Neural crest cell (in vitro differentiated cells): Measurements from ENCODE around the gene TPM2. TPM values are rescaled to one million over a fixed set of nuclear protein-coding genes. Genes with fewer than 3 reads are reported as not detected.

Source experiments
- DNase-seq: peaks from one replicate; pipeline ENCODE4 v3.0.0; 2021; ENCODE audit warnings: low read depth, mixed read lengths, low spot score
- H3K27ac Mint-ChIP-seq: one replicate; pipeline ENCODE4 v1.8.0; 2021; ENCODE audit warnings: mild to moderate bottlenecking, mixed read lengths; ENCODE audit not compliant: unreplicated experiment
- H3K27me3 Mint-ChIP-seq: 2 replicates; pipeline ENCODE4 v1.8.0; 2021; ENCODE audit warnings: low read depth, mild to moderate bottlenecking, mixed read lengths
- H3K36me3 Mint-ChIP-seq: 2 replicates; pipeline ENCODE4 v1.8.0; 2021; ENCODE audit warnings: low read depth, mild to moderate bottlenecking, mixed read lengths
- H3K4me1 Mint-ChIP-seq: 2 replicates; pipeline ENCODE4 v1.8.0; 2021; ENCODE audit warnings: mixed read lengths
- H3K4me3 Mint-ChIP-seq: one replicate; pipeline ENCODE4 v1.8.0; 2021; ENCODE audit warnings: mild to moderate bottlenecking, mixed read lengths
- H3K9me3 Mint-ChIP-seq: 2 replicates; pipeline ENCODE4 v1.8.0; 2021; ENCODE audit warnings: mixed read lengths
- total RNA-seq: library from RNA; stranded (reverse); gene quantifications from 2 replicates; pipeline ENCODE4 v1.2.1, GENCODE V29; 2021
- TF ChIP-seq, protein P1 (sequence below): fragments of 200-600 bp; sonication (generic); conservative IDR thresholded peaks from 2 replicates; pipeline ENCODE4 v1.5.0; 2021; ENCODE audit warnings: antibody characterized with exemption, mild to moderate bottlenecking

TPM2 gene
- total RNA-seq, 1 donor from 2014 or later, result 159 TPM

DNA sequence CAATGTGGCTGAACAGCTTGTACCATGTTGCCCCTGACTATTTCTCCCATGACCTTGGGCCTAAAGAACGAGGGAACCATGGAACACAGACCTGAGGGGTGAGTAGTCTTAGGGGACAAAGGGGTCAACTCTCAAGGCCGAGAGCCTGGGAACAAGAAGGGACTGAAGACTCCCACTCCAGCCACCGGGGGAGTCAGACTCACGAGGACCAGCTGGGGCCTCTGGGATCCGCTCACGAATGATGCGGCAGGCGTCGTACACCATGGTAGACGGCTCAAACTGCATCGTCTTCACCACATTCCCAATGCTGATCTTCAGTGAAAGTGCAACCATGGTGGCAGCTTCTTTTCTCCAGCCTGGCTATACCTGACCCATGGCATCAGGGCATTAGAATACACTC lies 35.6 kb upstream of the TPM2 start:
- DNase-seq, result no peak
- H3K9me3 Mint-ChIP-seq, result no peaks in the 10 kb centered on the region
- H3K4me1 Mint-ChIP-seq, result no peaks in the 10 kb centered on the region
- no peaks in the 10 kb centered on the region for H3K27me3 Mint-ChIP-seq
- no peak overlapping the region for H3K4me3 Mint-ChIP-seq
- peaks cover 19% of the 10 kb centered on the region for H3K36me3 Mint-ChIP-seq
- TF ChIP-seq, protein P1, sequence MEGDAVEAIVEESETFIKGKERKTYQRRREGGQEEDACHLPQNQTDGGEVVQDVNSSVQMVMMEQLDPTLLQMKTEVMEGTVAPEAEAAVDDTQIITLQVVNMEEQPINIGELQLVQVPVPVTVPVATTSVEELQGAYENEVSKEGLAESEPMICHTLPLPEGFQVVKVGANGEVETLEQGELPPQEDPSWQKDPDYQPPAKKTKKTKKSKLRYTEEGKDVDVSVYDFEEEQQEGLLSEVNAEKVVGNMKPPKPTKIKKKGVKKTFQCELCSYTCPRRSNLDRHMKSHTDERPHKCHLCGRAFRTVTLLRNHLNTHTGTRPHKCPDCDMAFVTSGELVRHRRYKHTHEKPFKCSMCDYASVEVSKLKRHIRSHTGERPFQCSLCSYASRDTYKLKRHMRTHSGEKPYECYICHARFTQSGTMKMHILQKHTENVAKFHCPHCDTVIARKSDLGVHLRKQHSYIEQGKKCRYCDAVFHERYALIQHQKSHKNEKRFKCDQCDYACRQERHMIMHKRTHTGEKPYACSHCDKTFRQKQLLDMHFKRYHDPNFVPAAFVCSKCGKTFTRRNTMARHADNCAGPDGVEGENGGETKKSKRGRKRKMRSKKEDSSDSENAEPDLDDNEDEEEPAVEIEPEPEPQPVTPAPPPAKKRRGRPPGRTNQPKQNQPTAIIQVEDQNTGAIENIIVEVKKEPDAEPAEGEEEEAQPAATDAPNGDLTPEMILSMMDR, result no peak
- no peak overlapping the region for H3K27ac Mint-ChIP-seq

DNA sequence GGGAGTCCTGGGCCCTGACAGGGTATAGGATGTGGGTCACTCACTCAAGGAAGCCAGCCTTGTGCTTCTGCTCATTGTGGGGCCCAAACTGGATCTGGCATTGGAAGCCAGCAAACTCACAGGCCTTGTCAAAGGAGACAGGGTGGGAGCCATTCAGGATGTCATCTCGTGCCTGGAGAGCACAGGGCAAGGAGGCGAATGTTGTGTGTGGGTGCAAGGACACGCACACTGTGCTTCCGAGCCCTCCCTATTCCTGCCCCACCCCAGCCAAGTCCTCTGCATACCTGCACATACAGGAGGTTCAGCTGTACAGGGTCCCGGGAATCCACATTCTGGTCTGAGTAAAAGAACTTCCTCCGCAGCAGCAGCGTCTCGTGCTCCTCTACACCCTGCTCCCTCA lies 34.2 kb upstream of the TPM2 start:
- H3K27ac Mint-ChIP-seq, result no peak overlapping the region
- no peaks in the 10 kb centered on the region for H3K4me1 Mint-ChIP-seq
- peaks cover 19% of the 10 kb centered on the region for H3K36me3 Mint-ChIP-seq
- H3K4me3 Mint-ChIP-seq, result no peak overlapping the region
- no peaks in the 10 kb centered on the region for H3K27me3 Mint-ChIP-seq
- H3K9me3 Mint-ChIP-seq, result no peaks in the 10 kb centered on the region
- TF ChIP-seq, protein P1, result no peak
- no peak for DNase-seq

DNA sequence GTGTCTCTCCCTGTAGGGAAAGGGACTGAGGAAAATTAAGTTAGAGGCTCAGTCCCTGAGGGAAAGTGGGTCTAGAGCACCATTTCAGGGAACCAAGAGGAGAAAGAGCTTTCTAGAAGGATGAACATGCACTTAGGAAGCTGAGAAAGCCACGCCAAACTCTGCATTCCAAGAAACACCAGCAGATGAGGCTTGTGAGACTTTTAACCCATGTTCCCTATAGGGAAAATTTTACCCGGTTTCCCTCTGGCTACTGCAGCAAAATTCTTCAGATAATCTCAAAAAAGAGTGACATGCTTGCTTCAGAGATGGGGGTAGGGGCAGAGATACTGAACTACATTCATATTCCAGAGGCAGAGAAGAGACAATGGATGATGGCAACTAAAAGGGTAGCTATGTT lies 33.7 kb upstream of the TPM2 start:
- TF ChIP-seq, protein P1, result no peak
- Mint-ChIP-seq H3K27me3 (no peaks in the 10 kb centered on the region), H3K9me3 (no peaks in the 10 kb centered on the region), H3K27ac (no peak overlapping the region), H3K4me3 (no peak overlapping the region), H3K4me1 (no peaks in the 10 kb centered on the region), H3K36me3 (peaks cover 20% of the 10 kb centered on the region)
- DNase-seq, result no peak

DNA sequence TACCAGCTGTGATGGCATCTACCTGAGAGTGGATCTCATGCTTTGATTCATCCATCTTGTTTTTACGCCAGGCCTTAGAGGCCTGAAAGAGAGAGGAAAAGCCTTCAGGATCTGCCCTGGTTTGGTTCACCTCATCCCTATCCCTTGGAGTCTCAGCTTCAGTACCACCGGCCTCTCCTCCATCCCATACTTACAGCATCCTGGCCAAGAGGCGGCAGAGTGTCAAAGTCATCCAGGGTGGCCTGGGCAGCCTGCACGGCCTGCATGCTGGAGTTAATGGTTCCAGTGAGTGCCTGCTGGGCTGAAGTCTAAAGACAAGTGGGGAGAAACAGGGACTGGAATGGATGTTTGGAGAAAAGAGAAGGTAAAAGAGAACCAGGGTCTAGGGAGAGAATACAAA lies 29.8 kb upstream of the TPM2 start:
- H3K27me3 Mint-ChIP-seq, result no peaks in the 10 kb centered on the region
- no peak overlapping the region for H3K27ac Mint-ChIP-seq
- H3K4me3 Mint-ChIP-seq, result no peak overlapping the region
- TF ChIP-seq, protein P1, result no peak
- DNase-seq, result no peak
- H3K4me1 Mint-ChIP-seq, result no peaks in the 10 kb centered on the region
- H3K36me3 Mint-ChIP-seq, result peaks cover 20% of the 10 kb centered on the region
- no peaks in the 10 kb centered on the region for H3K9me3 Mint-ChIP-seq

DNA sequence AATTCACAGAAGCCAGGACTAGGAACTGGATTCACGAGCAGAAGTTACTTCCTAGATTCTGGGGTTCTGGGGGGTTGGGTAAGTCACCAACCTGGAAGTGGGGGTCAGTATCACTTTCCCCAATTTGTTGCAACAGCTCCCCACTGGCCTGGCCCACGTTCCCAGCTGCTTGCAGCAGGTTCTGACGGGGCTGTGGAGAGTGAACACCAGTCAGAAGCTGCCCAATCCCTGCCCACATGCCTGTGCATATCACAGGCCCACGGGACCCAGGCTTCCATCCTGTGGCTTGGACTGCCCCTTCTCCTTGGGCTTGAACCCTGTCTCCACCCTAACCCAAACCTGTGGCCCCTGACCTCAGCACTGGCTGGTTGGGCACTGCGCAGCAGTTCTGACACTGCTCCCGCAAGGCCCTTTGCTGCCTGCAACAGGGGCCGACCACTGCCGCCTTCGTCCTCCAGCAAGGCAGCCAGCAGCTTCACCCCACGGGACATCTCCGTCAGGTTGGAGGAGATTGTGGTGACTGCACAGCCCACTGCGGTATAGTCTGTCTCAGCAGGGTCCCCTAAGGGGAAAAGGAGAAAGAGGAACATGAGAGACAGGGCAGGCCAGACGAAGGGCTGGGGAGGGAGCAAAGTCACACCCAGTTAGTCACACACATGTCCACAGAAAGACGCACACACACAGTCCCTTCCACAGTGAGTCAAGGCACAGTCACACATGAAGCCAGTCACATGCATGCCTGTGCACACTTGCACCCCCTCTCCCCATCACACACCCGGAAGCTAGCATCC lies 29.2 kb upstream of the TPM2 start:
- Mint-ChIP-seq H3K4me1 (no peaks in the 10 kb centered on the region), H3K4me3 (no peak overlapping the region), H3K27me3 (no peaks in the 10 kb centered on the region), H3K9me3 (no peaks in the 10 kb centered on the region), H3K27ac (no peak overlapping the region), H3K36me3 (peaks cover 18% of the 10 kb centered on the region)
- TF ChIP-seq, protein P1, result no peak
- DNase-seq, result no peak
